Panc1 (cell line): ENCODE results near the gene EXOC3L1. TPM values are rescaled to one million over a fixed set of nuclear protein-coding genes. Genes with fewer than 3 reads are reported as not detected.

ENCODE experiments used
- ATAC-seq: fragments of 200-7000 bp; cut with Tn5 transposase; 2 replicates; pipeline ENCODE4 v1.9.1; 2020; ENCODE audit warnings: mild to moderate bottlenecking, moderate library complexity
- BruUV-seq: library from RNA; stranded (reverse); fragments of 400-500 nt; replicated peaks from 2 replicates; lab custom pipeline; 2021; lab: Mats Ljungman, UMichigan
- CTCF ChIA-PET: fragments of 300-600 bp; sonication (Branson Sonifier 250); formaldehyde crosslinking; loops from one replicate; lab custom pipeline; 2022; ENCODE audit warnings: antibody characterized with exemption; lab: Charles Lee
- POLR2A ChIA-PET: fragments of 300-600 bp; sonication (Branson Sonifier 250); formaldehyde crosslinking; loops from one replicate; lab custom pipeline; 2022; ENCODE audit warnings: antibody characterized with exemption; lab: Charles Lee
- DNase-seq: peaks from one replicate; pipeline ENCODE4 v3.0.0-alpha.2; 2010; ENCODE audit warnings: low read depth, low spot score
- H3K27ac ChIP-seq: 2 replicates; pipeline ENCODE4 v1.5.1; 2011; ENCODE audit warnings: mild to moderate bottlenecking, low read length, inconsistent platforms
- H3K27me3 ChIP-seq: fragments of 200-500 bp; sonication (Bioruptor generic); 2 replicates; pipeline ENCODE4 v1.6.0; 2014; ENCODE audit warnings: low read length, inconsistent platforms; ENCODE audit not compliant: control insufficient read depth, insufficient read depth
- H3K36me3 ChIP-seq: fragments of 200-500 bp; sonication (Bioruptor generic); 2 replicates; pipeline ENCODE4 v1.5.1; 2014; ENCODE audit warnings: inconsistent platforms, mild to moderate bottlenecking, low read length, moderate library complexity; ENCODE audit not compliant: control insufficient read depth, insufficient read depth
- H3K4me1 ChIP-seq: 2 replicates; pipeline ENCODE4 v1.5.1; 2011; ENCODE audit warnings: inconsistent platforms, mild to moderate bottlenecking, low read length, moderate library complexity; ENCODE audit not compliant: control insufficient read depth, insufficient read depth
- H3K4me3 ChIP-seq, 2 experiments: 2 replicates each; pipeline ENCODE4 v1.5.1; 2011 to 2012; ENCODE audit warnings: low read depth in 2 of 2, low read length in 2 of 2, mild to moderate bottlenecking in 2 of 2, inconsistent platforms in 1 of 2, moderate library complexity in 1 of 2
- H3K9me3 ChIP-seq: fragments of 200-500 bp; sonication (Bioruptor generic); 2 replicates; pipeline ENCODE4 v1.5.1; 2014; ENCODE audit warnings: low read depth, mild to moderate bottlenecking, inconsistent platforms, low read length, moderate library complexity; ENCODE audit not compliant: control insufficient read depth, insufficient read depth
- CTCF ChIP-seq: fragments of 450-650 bp; IDR thresholded peaks from 2 replicates; pipeline ENCODE4 v1.5.1; 2017; ENCODE audit warnings: mild to moderate bottlenecking
- POLR2AphosphoS5 ChIP-seq: IDR thresholded peaks from 2 replicates; pipeline ENCODE4 v1.6.1; 2012; ENCODE audit warnings: mild to moderate bottlenecking, low read depth, low read length, moderate library complexity
- REST ChIP-seq, 2 experiments: IDR thresholded peaks; 2 replicates each; pipeline ENCODE4 v1.6.1; 2011 to 2012; ENCODE audit warnings: low read depth in 2 of 2, control low read depth in 1 of 2, low read length in 1 of 2, mild to moderate bottlenecking in 1 of 2, moderate library complexity in 1 of 2; ENCODE audit not compliant: insufficient read depth in 1 of 2
- SIN3A ChIP-seq: IDR thresholded peaks from 2 replicates; pipeline ENCODE4 v1.6.1; 2012; ENCODE audit warnings: low read depth, mild to moderate bottlenecking, low read length, moderate library complexity, borderline replicate concordance; ENCODE audit not compliant: insufficient read depth
- TCF7L2 ChIP-seq: IDR thresholded peaks from 2 replicates; pipeline ENCODE4 v1.6.1; 2011; ENCODE audit warnings: mild to moderate bottlenecking, low read depth, low read length, inconsistent platforms
- in situ Hi-C: cut with HindIII; loops from 2 replicates; pipeline ENCODE4 v1.10.0; 2016; ENCODE audit warnings: low sequenced_read_pairs, low pct_unique_long_range_greater_than_20kb
- intact Hi-C: fragments of 100-400 bp; cut with micrococcal nuclease; formaldehyde crosslinking; loops from one replicate; pipeline ENCODE4 v1.10.0; 2022; ENCODE audit not compliant: unreplicated experiment
- total RNA-seq: library from RNA; stranded (reverse); gene quantifications from one replicate; pipeline ENCODE4 v1.2.1, GENCODE V29; 2021; ENCODE audit not compliant: unreplicated experiment

The EXOC3L1 gene
- total RNA-seq, 1 experiment from 2014 or later: 0.41 TPM

GRCh38 chr16:67151431-67152097 lies 38.4 kb downstream of the EXOC3L1 start:
- ChIA-PET CTCF (interaction anchor here (1.0 kb wide), 1 partner anchor 8 kb away, joined by 13 read pairs; the partner anchor contains the start of genes FBXL8 and TRADD), POLR2A (interaction anchor here (0.7 kb wide), 1 partner anchor 41 kb away, joined by 11 read pairs; no protein-coding TSS in a partner anchor)
- DNase-seq (no peak), ATAC-seq (no peak)
- H3K4me3 ChIP-seq: peak overlapping the region; percentile 56 to 75
- BruUV-seq: no TSS peak
- H3K4me1 ChIP-seq: peaks cover 8% of the 10 kb centered on the region
- peak overlapping the region; percentile 82 for H3K27ac ChIP-seq
- no peaks in the 10 kb centered on the region for H3K9me3 ChIP-seq
- intact Hi-C loops (loop anchor here (10.0 kb wide), 2 partner anchors 137 to 177 kb away; no protein-coding TSS in a partner anchor), in situ Hi-C loops (no loop called here)
- no peaks in the 10 kb centered on the region for H3K36me3 ChIP-seq
- H3K27me3 ChIP-seq: no peaks in the 10 kb centered on the region
- TF ChIP-seq SIN3A (no peak), POLR2AphosphoS5 (no peak), REST (IDR thresholded peaks at IDR 0.05; ENCODE audit: insufficient read depth in 1 of 2, low read depth in 2 of 2, low read length in 1 of 2) (no peak), TCF7L2 (no peak), CTCF (no peak)

GRCh38 chr16:67150833-67151396 lies 39.0 kb downstream of the EXOC3L1 start, which contains the start of gene B3GNT9:
Gene B3GNT9, minus strand, starts transcription at chr16:67150998. Its CDS starts 513 bp downstream, at chr16:67150485.
- POLR2A ChIA-PET: no interaction called here
- Histone ChIP-seq H3K9me3 (no peaks in the 10 kb centered on the region), H3K4me3 (peak within 1 kb of the TSS; percentile 56 to 75), H3K4me1 (peaks cover 6% of the 10 kb centered on the region), H3K27me3 (no peaks in the 10 kb centered on the region), H3K27ac (peak within 1 kb of the TSS; percentile 82), H3K36me3 (no peaks in the 10 kb centered on the region)
- ATAC-seq (peak; percentile 82), DNase-seq (no peak)
- intact Hi-C loops (loop anchor here (10.0 kb wide), 2 partner anchors 136 to 176 kb away; no protein-coding TSS in a partner anchor), in situ Hi-C loops (no loop called here)
- CTCF ChIA-PET: no interaction called here
- no TSS peak for BruUV-seq
- TF ChIP-seq REST (IDR thresholded peaks at IDR 0.05; ENCODE audit: insufficient read depth in 1 of 2, low read depth in 2 of 2, low read length in 1 of 2) (no peak), TCF7L2 (no peak), SIN3A (no peak), POLR2AphosphoS5 (peak; percentile 8; the same call in 1 of the 2 replicates), CTCF (no peak)
